HL-60/S4 (cell line): ENCODE data around the gene TACC3.

ENCODE experiments used
- in situ Hi-C: fragments of 300-500 bp; cut with MboI; formaldehyde crosslinking; loops from 2 replicates; pipeline ENCODE4 v1.14.3; 2022; ENCODE audit warnings: low sequenced_read_pairs

TACC3 gene

DNA sequence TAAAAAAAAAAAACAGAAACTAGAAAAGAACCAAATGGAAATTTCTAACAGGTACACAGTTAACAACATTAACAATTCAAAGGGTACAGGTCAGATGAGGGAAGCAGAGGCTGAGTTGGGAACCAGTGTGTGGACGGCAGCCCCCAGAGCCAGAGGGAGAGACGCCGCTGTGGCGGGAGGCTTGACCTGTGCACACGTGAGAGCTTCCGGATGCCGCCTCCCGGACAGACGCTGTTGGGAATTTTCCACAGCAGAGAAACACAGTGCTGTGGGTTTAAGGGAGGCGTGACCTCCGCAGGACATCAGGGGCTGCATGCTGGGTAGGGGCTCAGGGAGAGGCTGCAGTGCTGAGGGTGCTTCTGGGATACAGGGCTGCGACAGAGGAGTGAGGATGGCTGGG lies 22.2 kb downstream of the TACC3 start:
- in situ Hi-C loops, result loop anchor here (10.0 to 25.0 kb wide), 2 partner anchors 71 to 444 kb away; no protein-coding TSS in a partner anchor

DNA sequence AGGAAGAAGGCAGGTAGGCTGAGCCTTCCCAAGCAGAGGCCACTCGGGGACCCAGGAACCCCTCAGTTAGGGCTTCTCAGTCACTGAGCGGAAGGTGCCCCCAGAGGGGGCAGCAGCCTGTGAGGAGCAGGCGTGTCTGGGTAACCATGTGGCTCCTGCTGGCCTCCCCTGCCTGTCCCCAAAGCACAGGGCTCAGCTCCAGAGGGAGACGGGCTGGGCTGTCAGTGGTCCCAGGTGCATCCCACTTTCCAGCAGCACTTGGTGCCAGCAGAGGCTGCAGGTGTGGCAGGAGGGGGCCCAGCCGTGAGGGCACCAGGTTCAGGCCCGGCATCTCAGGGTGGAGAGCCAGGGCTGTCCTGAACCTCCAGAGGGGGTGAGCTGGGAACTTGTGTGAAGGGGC lies 22.7 kb downstream of the TACC3 start:
- in situ Hi-C loops, result loop anchor here (10.0 to 25.0 kb wide), 2 partner anchors 71 to 443 kb away; no protein-coding TSS in a partner anchor

DNA sequence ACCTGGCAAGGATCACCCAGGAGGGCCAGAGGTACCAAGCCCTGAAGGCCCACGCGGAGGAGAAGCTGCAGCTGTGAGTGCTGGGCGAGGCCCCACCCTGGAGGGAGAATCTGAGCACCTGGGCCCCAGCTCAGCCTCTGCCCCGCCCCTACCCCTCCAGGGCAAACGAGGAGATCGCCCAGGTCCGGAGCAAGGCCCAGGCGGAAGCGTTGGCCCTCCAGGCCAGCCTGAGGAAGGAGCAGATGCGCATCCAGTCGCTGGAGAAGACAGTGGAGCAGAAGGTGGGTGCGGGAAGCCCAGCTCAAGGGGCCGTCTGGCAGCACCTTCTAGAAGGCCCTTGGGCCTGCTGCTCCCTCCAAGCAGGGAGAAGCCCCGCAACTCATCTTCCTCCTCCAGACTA lies 23.2 kb downstream of the TACC3 start:
- in situ Hi-C loops, result loop anchor here (10.0 to 25.0 kb wide), 2 partner anchors 70 to 443 kb away; no protein-coding TSS in a partner anchor

DNA sequence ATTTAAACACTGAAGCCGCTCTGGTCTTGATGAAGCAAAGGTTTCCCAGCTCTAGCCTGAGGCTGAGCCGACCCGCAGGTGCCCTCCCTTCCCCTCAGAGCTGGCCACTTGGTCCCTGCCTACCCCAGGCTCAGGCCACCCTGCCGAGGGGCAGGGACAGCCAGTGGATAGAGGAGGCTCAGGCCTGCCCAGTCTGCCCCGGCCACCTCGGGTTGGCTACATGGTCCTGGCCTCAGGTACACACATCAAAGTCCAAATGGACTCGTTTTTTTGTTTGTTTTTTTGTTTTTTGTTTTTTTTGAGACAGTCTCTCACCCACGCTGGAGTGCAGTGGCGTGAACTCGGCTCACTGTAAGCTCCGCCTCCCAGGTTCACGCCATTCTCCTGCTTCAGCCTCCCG lies 23.8 kb downstream of the TACC3 start:
- in situ Hi-C loops, result loop anchor here (10.0 to 25.0 kb wide), 2 partner anchors 70 to 442 kb away; no protein-coding TSS in a partner anchor

DNA sequence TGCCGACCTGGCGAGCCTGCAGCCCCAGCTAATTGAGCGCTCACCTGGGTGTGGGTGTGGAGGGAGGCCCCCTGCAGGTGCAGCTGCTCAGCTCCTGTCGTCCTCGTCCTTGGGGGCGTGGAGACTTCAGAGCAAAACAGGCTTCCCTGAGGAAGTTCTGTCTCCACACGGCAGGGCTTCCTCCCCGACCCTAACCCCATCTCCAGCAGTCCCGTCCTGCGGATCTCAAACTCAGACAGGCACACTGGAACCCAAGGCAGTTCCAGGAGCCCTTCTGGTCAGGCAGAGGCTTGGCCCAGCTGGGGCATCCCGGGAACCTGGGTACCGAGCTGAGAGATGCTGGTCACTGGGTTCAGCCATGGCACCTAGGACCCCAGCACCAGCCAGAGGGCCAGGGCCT lies 24.4 kb downstream of the TACC3 start:
- in situ Hi-C loops, result loop anchor here (10.0 to 25.0 kb wide), 2 partner anchors 69 to 442 kb away; no protein-coding TSS in a partner anchor

DNA sequence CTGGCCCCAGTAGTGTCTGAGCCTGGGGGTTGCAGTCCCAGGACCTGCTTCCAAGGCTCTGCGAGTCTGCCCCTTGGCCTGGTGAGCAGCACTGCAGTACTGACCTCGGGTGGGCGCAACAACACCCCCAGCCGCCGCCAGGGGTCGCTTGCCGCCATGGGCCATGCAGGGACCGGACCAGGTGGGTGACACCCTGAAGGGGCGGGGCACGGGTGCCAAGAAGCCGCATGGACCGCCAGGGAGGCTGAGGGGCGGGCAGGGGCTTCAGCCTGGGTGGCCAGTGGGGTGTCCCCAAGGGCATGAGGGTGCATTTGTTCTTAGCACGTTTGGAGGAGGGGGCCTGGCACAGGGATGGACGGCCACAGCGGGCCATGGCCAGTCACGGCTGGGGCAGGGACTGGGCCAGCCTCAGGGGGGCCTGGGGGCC lies 25.0 kb downstream of the TACC3 start:
- in situ Hi-C loops, result loop anchor here (10.0 to 25.0 kb wide), 2 partner anchors 69 to 441 kb away; no protein-coding TSS in a partner anchor

DNA sequence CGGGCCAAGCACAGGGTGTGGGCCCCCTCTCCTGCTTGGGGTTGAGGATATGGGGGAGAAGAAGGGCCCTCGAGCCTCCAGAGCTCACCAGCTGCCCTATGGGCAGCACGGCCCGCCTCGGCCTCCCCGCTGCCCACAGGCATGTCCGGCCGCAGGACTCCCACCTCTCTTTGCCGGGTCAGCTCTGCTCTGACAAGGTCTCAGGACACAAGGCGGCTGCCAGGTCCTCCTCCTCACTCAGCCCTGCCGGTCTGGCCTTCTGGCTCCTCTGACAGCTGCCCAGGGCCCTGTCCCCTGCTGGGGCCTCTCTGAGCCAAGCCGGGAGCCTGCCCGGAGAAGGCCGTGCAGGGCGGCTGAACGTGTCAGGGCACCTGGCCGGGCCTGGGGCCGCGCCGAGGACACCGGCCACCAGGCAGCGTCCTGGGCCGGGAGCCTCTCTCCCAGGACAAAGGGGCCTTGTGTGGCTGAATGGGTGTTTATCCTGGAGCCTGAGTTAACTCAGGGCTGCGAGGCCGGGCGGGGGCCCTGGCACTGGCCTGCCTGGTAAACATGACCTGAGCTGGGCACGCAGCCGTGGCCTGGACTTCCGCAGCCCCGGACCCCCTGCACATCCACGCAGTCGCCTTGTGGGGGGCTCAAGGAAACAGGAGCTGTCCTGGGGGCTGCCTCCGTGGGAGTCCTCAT lies 25.7 kb downstream of the TACC3 start:
- in situ Hi-C loops, result loop anchor here (10.0 to 25.0 kb wide), 2 partner anchors 68 to 440 kb away; no protein-coding TSS in a partner anchor

DNA sequence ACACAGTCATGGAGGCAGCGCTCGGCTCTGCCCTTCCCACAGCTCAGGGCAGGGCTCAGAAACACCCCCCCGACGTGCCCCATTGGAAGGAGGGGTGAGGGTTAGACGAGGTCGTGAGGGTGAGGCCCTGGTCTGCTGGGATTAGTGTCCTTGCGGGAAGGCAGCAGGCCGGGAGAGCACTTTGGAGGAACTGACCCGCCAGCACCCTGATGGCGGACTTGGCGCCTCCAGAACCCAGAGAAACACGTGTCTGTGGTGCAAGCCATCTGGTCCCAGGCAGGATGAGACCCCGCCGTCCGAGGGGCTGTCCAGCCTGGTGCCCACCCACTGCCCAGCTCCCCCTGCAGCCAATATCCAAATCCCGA lies 26.3 kb downstream of the TACC3 start:
- in situ Hi-C loops, result loop anchor here (10.0 to 25.0 kb wide), 2 partner anchors 67 to 440 kb away; no protein-coding TSS in a partner anchor

DNA sequence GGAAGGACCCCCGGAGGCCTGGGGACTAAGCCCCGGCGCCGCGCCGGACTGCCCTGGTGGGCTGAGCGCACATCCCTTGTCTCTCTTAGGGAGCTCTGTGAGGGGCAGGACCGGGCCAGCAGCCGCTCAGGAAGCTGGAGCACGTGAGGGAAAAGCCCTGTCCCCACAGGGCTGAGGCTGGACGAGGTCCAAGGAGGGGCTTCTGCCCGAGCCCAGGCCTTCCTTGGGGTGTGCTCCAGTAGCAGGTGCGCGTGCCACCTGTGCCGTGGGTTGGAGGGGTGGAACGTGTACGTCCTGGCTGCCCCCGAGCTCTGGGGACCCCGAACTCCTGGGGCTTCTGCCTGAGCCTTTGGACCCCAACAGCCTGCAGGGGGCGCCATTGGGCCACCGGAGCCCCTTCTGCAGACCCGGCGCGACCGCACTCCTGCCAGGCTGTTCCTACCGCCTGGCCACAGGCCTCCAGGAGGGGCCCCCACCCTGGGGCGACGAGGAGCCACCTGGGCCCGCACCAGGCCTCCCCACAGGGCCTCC lies 27.2 kb downstream of the TACC3 start:
- in situ Hi-C loops, result loop anchor here (10.0 to 25.0 kb wide), 2 partner anchors 66 to 439 kb away; no protein-coding TSS in a partner anchor

DNA sequence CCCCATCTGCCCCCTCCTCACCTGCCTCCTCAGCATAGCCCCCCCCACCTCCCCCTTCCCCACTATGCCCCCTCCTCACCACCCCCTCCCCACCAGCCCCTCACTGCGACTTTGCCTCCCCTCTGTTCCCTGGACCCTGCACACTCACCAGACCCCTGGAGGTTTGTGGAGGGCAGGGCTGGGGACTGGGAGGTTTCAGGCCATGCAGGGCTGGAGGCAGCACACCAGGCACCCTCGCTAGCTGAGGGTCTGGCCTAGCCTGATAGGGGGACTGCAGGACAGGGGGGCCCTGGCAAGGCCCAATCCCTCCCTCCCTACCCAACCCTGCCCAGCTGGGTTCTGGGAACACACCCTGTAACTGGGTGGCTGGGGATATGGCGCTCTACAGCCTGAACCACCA lies 28.0 kb downstream of the TACC3 start:
- in situ Hi-C loops, result loop anchor here (10.0 to 25.0 kb wide), 2 partner anchors 65 to 438 kb away; no protein-coding TSS in a partner anchor

DNA sequence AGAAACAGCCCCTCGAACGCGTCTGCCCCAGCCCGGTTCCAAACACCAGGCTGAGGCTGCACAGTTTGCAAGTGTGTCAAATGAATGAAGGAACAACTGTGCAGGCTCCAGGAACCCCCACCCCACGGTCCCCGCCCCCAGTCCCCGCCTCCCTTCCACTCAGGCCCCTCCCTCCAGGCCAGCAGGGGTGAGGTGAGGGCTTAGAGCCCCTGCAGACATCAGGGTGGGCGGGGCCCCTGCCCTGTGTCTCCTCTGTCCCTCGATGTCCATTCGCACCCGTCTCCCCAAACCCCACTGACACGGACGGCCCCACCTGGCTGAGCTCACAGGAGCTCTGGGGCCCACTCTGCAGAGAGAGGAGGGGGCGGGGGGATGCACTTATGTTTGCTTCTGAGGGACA lies 28.5 kb downstream of the TACC3 start:
- in situ Hi-C loops, result loop anchor here (10.0 to 25.0 kb wide), 2 partner anchors 65 to 437 kb away; no protein-coding TSS in a partner anchor

DNA sequence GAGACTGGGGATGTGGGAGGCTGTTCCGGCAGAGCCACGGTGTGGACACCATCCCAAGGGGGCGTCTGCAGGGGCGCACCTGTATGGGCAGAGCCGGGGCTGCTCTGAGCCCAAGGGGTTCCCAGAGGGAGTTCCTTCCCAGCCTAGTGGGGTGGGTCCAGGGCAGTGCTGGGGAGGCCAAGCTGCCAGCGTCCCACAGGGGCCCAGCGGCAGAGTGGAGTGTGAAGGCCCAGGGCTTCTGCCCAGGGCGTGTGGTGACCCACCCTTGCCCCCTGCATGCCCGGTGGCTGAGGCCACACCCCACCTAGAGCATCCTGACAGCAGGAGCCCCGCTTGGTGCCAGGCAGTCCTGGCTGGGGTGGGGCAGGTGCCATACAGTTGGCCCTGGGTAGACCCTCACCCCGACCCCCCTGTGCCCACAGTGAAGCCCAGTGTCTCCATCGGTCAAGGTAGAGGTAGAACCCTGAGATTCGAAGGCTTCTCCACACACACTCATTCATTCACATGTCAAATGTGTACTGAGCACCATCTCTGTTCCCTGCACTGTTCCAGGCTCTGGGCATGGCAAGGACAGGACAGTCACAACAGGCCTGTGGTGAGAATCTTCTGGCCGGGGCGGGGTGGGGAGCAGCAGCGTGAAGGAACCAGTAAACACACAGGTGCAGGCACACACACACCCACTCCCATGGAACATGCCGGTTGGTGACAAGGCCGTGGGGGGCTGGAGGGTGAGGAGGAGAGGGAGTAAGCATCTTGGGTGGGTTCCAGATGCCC lies 29.2 kb downstream of the TACC3 start:
- in situ Hi-C loops, result no loop called here

DNA sequence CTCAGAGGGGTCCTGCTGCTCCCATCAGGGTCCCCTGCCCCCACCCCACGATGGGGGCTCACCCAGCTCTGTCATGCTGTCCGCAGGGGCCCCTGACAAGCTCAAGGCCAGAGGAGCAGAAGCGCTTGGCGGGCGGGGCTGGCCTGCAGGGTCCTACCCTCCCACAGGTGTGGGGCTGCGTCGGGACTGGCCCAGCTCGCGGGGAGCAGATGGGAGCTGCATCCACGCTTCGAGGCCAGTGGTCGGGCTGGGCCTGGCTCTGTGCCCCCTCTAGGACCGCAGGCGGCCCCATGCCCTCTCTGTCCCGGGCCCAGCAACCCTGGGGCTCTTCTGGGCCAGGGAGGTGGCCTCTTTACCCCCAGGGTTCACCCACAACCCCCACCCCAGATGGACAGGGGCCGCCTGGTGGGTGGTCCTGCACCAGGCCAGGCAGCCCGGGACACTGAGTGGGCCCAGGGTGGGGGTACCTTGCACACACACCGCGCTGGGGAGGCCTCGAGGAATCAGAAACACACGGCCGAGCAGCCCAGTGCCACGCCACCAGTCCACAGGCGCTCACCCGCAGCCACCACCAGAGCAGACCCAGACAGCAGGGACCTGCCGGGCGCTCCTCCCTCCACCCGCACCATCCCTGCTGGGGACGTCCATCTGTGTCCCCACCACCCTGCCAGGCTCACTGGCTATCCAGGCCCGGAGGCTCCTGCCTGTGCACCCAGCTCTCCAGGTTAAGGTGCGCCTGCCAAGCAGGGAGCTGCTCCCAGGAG lies 30.0 kb downstream of the TACC3 start:
- in situ Hi-C loops, result no loop called here

DNA sequence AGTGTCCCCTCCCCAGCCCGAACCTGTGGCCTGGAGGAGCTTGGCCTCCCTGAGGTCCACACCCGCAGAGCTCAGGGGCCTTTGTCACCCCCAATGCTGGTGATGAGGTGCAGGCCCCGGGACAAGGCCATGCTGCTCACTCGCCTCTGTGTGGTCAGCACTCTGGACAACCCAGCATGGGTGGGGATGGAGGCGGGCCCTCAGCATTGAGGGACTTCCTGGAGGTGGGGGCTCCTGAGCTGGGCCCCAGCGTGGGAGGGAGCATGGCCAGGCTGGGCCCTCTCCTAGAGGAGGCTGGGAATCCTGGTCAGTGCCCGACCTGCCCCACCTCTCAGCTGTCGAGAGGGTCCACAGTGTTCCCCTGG lies 30.6 kb downstream of the TACC3 start:
- in situ Hi-C loops, result no loop called here

DNA sequence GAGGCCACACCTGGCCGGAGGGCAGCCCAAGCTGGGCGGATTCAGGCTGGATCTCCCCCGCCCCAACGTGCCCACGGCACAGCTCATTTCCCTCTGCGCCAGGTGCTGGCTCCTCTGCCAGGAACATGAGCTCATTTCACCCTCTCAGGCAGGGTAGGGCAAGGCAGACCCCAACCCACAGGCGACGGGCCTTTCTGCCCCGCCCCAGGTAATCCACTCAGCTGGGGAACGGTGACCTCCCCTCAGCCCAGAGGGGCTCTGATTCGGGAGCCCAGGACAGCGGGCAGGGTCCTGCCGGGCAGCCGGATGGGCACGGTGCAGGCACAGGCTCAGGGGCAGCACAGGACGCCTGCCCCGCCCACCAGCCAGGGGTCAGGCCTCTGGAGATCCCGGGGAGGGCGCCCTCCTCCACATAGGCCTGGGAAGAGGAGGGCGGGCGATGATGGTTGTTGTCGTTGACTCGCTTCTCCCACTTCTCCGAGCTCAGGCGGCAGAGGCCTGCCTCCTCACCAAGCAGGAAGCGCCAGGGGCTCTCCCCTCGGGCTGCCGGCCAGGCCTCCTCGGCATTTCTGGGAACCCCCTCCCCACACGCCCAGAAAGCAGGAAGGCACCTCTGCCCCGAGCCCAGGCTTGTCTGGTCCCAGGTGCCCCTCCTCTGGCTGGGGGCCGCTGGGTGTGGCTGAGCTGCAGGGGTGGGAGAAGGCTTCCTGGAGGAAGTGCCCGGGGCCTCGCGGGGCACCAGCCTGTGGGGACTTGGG lies 31.1 kb downstream of the TACC3 start:
- in situ Hi-C loops, result no loop called here

DNA sequence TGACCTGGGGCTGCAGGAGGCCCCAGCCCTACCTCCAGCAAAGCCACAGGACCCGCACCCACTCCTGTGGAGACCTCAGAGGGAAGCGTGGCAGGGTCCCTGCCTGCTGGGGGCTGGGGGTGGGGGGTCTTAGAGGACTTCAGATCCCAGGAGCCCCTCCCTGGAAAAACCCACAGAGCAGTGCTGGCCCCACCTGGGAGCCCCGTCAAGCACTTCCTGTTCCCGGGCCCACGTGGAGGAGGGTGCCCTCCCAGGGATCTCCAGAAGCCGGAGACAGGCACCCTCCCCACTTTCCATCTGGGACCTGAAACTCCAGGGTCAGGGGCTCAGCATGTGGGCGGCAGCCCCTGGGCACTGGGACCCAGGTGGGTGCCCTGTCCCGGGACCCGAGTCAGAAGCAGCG lies 32.0 kb downstream of the TACC3 start:
- in situ Hi-C loops, result no loop called here

DNA sequence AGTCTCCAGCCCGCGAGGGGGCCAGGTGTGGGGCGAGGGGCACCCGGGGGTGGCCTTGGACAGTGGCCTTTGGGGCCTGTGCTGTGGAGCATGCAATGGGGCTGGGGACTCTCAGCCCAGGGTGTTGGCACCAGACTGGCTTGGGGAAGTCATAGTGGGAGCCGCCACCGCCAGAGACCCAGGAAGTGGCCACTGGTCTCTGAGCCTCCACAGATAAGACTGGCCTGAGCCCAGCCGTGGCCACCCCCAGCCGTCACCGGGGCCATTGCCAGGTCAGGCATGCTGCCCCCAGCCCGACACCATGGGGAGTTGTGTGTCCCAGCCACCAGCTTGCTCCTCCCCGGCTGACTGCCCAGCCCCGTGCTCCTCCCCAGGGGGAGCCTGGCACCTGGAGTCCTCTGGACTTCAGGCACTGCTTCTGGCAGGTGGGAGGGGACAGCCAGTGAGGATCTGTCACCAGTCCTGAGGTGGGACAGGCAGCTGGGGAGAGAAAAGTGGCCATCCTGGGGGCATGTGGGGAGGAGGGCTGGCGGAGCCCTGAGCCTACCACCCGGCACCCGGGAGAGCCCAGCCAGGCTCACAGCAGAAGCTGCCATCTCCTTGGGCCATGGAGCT lies 32.5 kb downstream of the TACC3 start:
- in situ Hi-C loops, result no loop called here

DNA sequence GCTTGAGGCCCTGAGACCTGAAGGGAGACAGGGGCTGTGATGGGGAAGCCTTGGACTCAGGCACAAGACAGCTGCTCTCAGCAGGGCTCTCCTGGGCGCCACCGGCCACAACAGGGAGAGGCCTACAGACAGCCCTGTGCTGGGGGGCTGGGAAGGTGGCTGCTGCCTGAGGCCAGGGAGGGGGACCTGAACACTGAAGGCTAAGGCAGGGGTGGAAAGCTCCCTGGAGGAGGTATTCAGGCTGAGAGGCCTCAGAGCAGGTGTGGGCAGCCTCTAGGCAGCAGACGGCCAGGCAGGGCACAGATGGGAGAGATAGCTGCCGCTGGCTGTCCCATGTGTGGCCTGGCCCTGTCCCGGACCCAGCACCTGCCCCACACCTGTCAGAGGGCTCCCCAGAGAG lies 33.0 kb downstream of the TACC3 start:
- in situ Hi-C loops, result no loop called here

DNA sequence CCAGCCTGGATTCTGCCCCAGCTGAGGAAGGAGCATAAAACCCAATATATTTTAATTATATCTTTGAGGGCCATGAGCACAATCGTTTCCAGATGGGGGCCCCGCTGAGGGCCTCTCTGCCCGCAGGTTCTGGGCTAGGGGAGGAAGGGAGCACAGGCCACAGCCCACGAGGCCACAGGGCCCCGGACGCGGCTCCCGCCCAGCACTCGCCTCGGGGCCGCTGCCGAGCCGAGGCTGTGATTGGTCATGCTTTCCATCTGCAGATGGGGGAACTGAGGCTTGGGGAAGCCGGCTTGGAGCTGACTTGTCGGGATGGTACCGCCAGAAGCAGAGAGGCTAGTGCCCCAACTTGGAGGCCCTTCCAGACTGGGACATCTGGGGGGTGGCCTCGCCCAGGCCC lies 34.0 kb downstream of the TACC3 start:
- in situ Hi-C loops, result no loop called here

DNA sequence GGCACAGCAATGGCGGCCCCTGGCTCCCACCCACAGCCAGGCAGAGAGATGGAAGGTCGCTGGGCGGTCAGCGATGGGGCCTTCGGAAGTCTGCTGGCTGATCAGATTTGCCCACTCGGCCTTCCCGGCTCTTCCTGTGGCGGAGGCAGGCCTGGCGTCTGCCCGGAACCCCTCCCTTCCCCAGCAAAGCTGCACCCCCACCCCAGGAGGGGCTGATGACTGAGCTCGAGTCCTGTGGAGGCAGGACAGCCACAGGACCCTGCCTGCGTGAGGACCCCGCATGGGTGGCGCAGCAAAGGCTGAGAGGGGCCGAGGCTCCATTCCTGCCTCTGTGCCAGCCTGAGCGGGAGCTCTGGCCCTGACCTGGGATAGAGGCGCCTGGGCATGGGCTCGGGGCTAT lies 34.8 kb downstream of the TACC3 start:
- in situ Hi-C loops, result no loop called here
